ENCODE results near the gene BAG3. TPM values are rescaled to one million over a fixed set of nuclear protein-coding genes. Genes with fewer than 3 reads are reported as not detected.

Gene BAG3
- total and polyA plus RNA-seq, 5 donors from 2014 or later, result 6.7 to 38.2 (median 8.0) TPM

GRCh38 chr10:119642556-119643111 is 8.5 kb upstream of the BAG3 start:
- ATAC-seq (ENCODE audit: low read depth in 2 of 2), result peak; percentile 72
- peaks cover 6 to 23% (median 12%) of the 10 kb centered on the region in 4 donors for H3K4me1 Mint-ChIP-seq
- Histone ChIP-seq H3K4me1 (ENCODE audit: control insufficient read depth, insufficient read depth, low read length, poor library complexity, severe bottlenecking) (peaks cover 14% of the 10 kb centered on the region), H3K27me3 (ENCODE audit: control insufficient read depth, insufficient read depth, low read length) (no peaks in the 10 kb centered on the region), H3K36me3 (ENCODE audit: control insufficient read depth, insufficient read depth, low read length) (no peaks in the 10 kb centered on the region), H3K4me3 (ENCODE audit: low read depth, low read length) (peak overlapping the region; percentile 26), H3K27ac (ENCODE audit: insufficient read depth, low read length, poor library complexity, severe bottlenecking) (no peak overlapping the region), H3K9me3 (ENCODE audit: control insufficient read depth in 2 of 2, low read length in 2 of 2) (peaks cover 0 to 7% of the 10 kb centered on the region in 2 experiments)
- peaks cover 5% of the 10 kb centered on the region for H3K36me3 Mint-ChIP-seq
- peaks cover 9% of the 10 kb centered on the region for H3K27me3 Mint-ChIP-seq
- no peaks in the 10 kb centered on the region for H3K9me3 Mint-ChIP-seq
- peak overlapping the region in 2 of 4 donors; percentile 18 to 55 for H3K4me3 Mint-ChIP-seq
- peak overlapping the region in 1 of 3 donors; percentile 17 for H3K27ac Mint-ChIP-seq
- DNase-seq, result peak in 2 of 3 donors; percentile 21 to 30

GRCh38 chr10:119643306-119644204 is 7.6 kb upstream of the BAG3 start:
- Histone ChIP-seq H3K4me3 (ENCODE audit: low read depth, low read length) (no peak overlapping the region), H3K36me3 (ENCODE audit: control insufficient read depth, insufficient read depth, low read length) (no peaks in the 10 kb centered on the region), H3K4me1 (ENCODE audit: control insufficient read depth, insufficient read depth, low read length, poor library complexity, severe bottlenecking) (peaks cover 14% of the 10 kb centered on the region), H3K27me3 (ENCODE audit: control insufficient read depth, insufficient read depth, low read length) (no peaks in the 10 kb centered on the region), H3K9me3 (ENCODE audit: control insufficient read depth in 2 of 2, low read length in 2 of 2) (peaks cover 0 to 7% of the 10 kb centered on the region in 2 experiments), H3K27ac (ENCODE audit: insufficient read depth, low read length, poor library complexity, severe bottlenecking) (no peak overlapping the region)
- peaks cover 6 to 23% (median 12%) of the 10 kb centered on the region in 4 donors for H3K4me1 Mint-ChIP-seq
- no peak overlapping the region for H3K27ac Mint-ChIP-seq
- H3K27me3 Mint-ChIP-seq, result peaks cover 13% of the 10 kb centered on the region
- H3K36me3 Mint-ChIP-seq, result peaks cover 5% of the 10 kb centered on the region
- no peaks in the 10 kb centered on the region for H3K9me3 Mint-ChIP-seq
- H3K4me3 Mint-ChIP-seq, result peak overlapping the region in 1 of 4 donors; percentile 43
- ATAC-seq (ENCODE audit: low read depth in 2 of 2) (no peak), DNase-seq (no peak)

DNA sequence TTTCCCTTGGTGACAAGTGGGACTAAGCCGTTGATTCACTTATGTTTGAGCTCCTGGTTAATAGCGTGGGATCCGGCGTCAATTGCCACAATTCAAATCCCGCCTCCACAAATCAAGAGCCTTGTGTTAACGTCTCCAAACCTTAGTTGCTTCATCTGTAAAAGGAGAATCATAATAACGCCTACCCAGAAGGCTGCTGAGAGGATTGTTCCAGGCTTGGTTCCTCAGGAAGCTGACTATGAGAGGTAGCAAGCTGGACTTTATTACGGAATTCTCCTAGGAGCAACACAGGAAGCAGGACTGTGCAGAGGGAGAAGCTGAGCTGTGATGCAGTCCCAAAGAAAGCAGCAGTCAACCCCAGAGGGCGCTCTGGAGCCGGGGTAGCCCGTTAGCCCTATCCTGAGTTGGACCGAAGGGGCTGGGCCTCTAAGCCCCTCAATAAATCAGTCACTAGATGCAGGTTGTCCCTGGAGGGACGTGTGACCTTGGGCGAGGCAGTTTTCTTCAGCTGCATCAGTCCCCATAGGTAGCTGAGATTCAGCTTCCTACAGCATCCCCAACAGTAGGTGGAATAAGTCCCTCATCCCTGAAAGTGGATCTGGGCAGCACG is 6.9 kb upstream of the BAG3 start:
- no peaks in the 10 kb centered on the region for H3K27me3 ChIP-seq (ENCODE audit: control insufficient read depth, insufficient read depth, low read length)
- Mint-ChIP-seq H3K27me3 (peaks cover 13% of the 10 kb centered on the region), H3K9me3 (no peaks in the 10 kb centered on the region), H3K36me3 (peaks cover 5% of the 10 kb centered on the region), H3K27ac (no peak overlapping the region), H3K4me1 (peaks cover 6 to 23% (median 13%) of the 10 kb centered on the region in 4 donors), H3K4me3 (no peak overlapping the region)
- ATAC-seq (ENCODE audit: low read depth in 2 of 2) (no peak), DNase-seq (no peak)
- peaks cover 14% of the 10 kb centered on the region for H3K4me1 ChIP-seq (ENCODE audit: control insufficient read depth, insufficient read depth, low read length, poor library complexity, severe bottlenecking)
- H3K4me3 ChIP-seq (ENCODE audit: low read depth, low read length), result no peak overlapping the region
- no peaks in the 10 kb centered on the region for H3K36me3 ChIP-seq (ENCODE audit: control insufficient read depth, insufficient read depth, low read length)
- peaks cover 0 to 7% of the 10 kb centered on the region in 2 experiments for H3K9me3 ChIP-seq (ENCODE audit: control insufficient read depth in 2 of 2, low read length in 2 of 2)
- no peak overlapping the region for H3K27ac ChIP-seq (ENCODE audit: insufficient read depth, low read length, poor library complexity, severe bottlenecking)

- no peaks in the 10 kb centered on the region for H3K9me3 Mint-ChIP-seq
- H3K4me3 Mint-ChIP-seq, result no peak overlapping the region
- Histone ChIP-seq H3K4me1 (ENCODE audit: control insufficient read depth, insufficient read depth, low read length, poor library complexity, severe bottlenecking) (peaks cover 14% of the 10 kb centered on the region), H3K9me3 (ENCODE audit: control insufficient read depth in 2 of 2, low read length in 2 of 2) (peaks cover 0 to 7% of the 10 kb centered on the region in 2 experiments), H3K27ac (ENCODE audit: insufficient read depth, low read length, poor library complexity, severe bottlenecking) (no peak overlapping the region), H3K27me3 (ENCODE audit: control insufficient read depth, insufficient read depth, low read length) (no peaks in the 10 kb centered on the region), H3K4me3 (ENCODE audit: low read depth, low read length) (no peak overlapping the region), H3K36me3 (ENCODE audit: control insufficient read depth, insufficient read depth, low read length) (no peaks in the 10 kb centered on the region)
- peaks cover 8% of the 10 kb centered on the region for H3K27me3 Mint-ChIP-seq
- H3K27ac Mint-ChIP-seq, result no peak overlapping the region
- no peak for DNase-seq
- ATAC-seq (ENCODE audit: low read depth in 2 of 2), result no peak
- H3K36me3 Mint-ChIP-seq, result peaks cover 5% of the 10 kb centered on the region
- peaks cover 6 to 26% (median 18%) of the 10 kb centered on the region in 4 donors for H3K4me1 Mint-ChIP-seq
Measured at GRCh38 chr10:119644994-119645393, 6.2 kb upstream of the BAG3 start.

GRCh38 chr10:119650062-119650461 is 1.1 kb upstream of the BAG3 start:
- H3K9me3 Mint-ChIP-seq, result no peaks in the 10 kb centered on the region
- H3K36me3 Mint-ChIP-seq, result peaks cover 5% of the 10 kb centered on the region
- ATAC-seq (ENCODE audit: low read depth in 2 of 2) (no peak), DNase-seq (no peak)
- peaks cover 0 to under 1% of the 10 kb centered on the region in 2 experiments for H3K9me3 ChIP-seq (ENCODE audit: control insufficient read depth in 2 of 2, low read length in 2 of 2)
- peak overlapping the region; percentile 85 for H3K4me3 ChIP-seq (ENCODE audit: low read depth, low read length)
- H3K4me3 Mint-ChIP-seq, result peak overlapping the region; percentile 96 to 99 (median 98)
- peaks cover 38% of the 10 kb centered on the region for H3K4me1 ChIP-seq (ENCODE audit: control insufficient read depth, insufficient read depth, low read length, poor library complexity, severe bottlenecking)
- H3K27me3 ChIP-seq (ENCODE audit: control insufficient read depth, insufficient read depth, low read length), result no peaks in the 10 kb centered on the region
- H3K4me1 Mint-ChIP-seq, result peaks cover 26 to 41% (median 38%) of the 10 kb centered on the region in 4 donors
- H3K27me3 Mint-ChIP-seq, result peaks cover 4% of the 10 kb centered on the region
- no peaks in the 10 kb centered on the region for H3K36me3 ChIP-seq (ENCODE audit: control insufficient read depth, insufficient read depth, low read length)
- peak overlapping the region; percentile 91 to 98 (median 95) for H3K27ac Mint-ChIP-seq
- H3K27ac ChIP-seq (ENCODE audit: insufficient read depth, low read length, poor library complexity, severe bottlenecking), result peak overlapping the region; percentile 14

GRCh38 chr10:119651514-119652360 is 557 bp downstream of the BAG3 start:
- peak overlapping the region; percentile 92 to 100 (median 95) for H3K4me3 Mint-ChIP-seq
- H3K27ac Mint-ChIP-seq, result peak overlapping the region; percentile 91 to 95 (median 95)
- Histone ChIP-seq H3K27ac (ENCODE audit: insufficient read depth, low read length, poor library complexity, severe bottlenecking) (peak overlapping the region; percentile 86), H3K4me1 (ENCODE audit: control insufficient read depth, insufficient read depth, low read length, poor library complexity, severe bottlenecking) (peaks cover 46% of the 10 kb centered on the region), H3K27me3 (ENCODE audit: control insufficient read depth, insufficient read depth, low read length) (no peaks in the 10 kb centered on the region), H3K9me3 (ENCODE audit: control insufficient read depth in 2 of 2, low read length in 2 of 2) (no peaks in the 10 kb centered on the region), H3K36me3 (ENCODE audit: control insufficient read depth, insufficient read depth, low read length) (no peaks in the 10 kb centered on the region), H3K4me3 (ENCODE audit: low read depth, low read length) (peak overlapping the region; percentile 83)
- H3K27me3 Mint-ChIP-seq, result peaks cover 4% of the 10 kb centered on the region
- no peaks in the 10 kb centered on the region for H3K9me3 Mint-ChIP-seq
- DNase-seq, result peak; percentile 17 to 22 (median 20)
- H3K36me3 Mint-ChIP-seq, result peaks cover 8% of the 10 kb centered on the region
- ATAC-seq (ENCODE audit: low read depth in 2 of 2), result peak; percentile 3 to 4
- H3K4me1 Mint-ChIP-seq, result peaks cover 40 to 55% (median 48%) of the 10 kb centered on the region in 4 donors

DNA sequence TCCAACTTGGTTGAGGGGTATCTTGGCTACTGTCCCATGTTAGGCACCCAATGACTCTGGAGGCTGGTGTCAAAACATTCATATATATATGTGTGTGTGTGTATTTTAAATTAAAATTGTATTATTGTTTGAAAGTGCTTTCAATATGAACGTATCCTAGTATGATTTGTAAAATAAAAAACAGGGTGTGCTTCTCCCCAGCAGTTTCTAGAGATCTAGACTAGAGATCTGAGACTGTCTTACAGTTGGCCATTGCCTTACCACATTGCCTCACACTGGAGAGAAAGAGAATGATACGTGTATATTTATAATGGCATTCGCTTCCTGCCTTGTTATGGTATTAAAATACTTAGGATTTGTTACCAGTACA is 1.2 kb downstream of the BAG3 start:
- no peaks in the 10 kb centered on the region for H3K36me3 ChIP-seq (ENCODE audit: control insufficient read depth, insufficient read depth, low read length)
- ATAC-seq (ENCODE audit: low read depth in 2 of 2) (peak; percentile 59 to 62), DNase-seq (peak in 2 of 3 donors; percentile 54 to 77)
- H3K27ac Mint-ChIP-seq, result peak overlapping the region; percentile 88 to 95 (median 95)
- peak overlapping the region; percentile 92 to 100 (median 92) for H3K4me3 Mint-ChIP-seq
- H3K9me3 ChIP-seq (ENCODE audit: control insufficient read depth in 2 of 2, low read length in 2 of 2), result no peaks in the 10 kb centered on the region
- peak overlapping the region; percentile 83 for H3K4me3 ChIP-seq (ENCODE audit: low read depth, low read length)
- peaks cover 4% of the 10 kb centered on the region for H3K27me3 Mint-ChIP-seq
- H3K36me3 Mint-ChIP-seq, result peaks cover 4% of the 10 kb centered on the region
- H3K27ac ChIP-seq (ENCODE audit: insufficient read depth, low read length, poor library complexity, severe bottlenecking), result peak overlapping the region; percentile 86
- H3K9me3 Mint-ChIP-seq, result no peaks in the 10 kb centered on the region
- peaks cover 43 to 57% (median 48%) of the 10 kb centered on the region in 4 donors for H3K4me1 Mint-ChIP-seq
- H3K4me1 ChIP-seq (ENCODE audit: control insufficient read depth, insufficient read depth, low read length, poor library complexity, severe bottlenecking), result peaks cover 46% of the 10 kb centered on the region
- H3K27me3 ChIP-seq (ENCODE audit: control insufficient read depth, insufficient read depth, low read length), result no peaks in the 10 kb centered on the region

Data from CD4-positive, CD25-positive, alpha-beta regulatory T cell (primary cell).